Measurements from ENCODE around the gene COLEC12.

Gene COLEC12

GRCh38 chr18:320155-320554 lies 180.3 kb downstream of the COLEC12 start:
- H3K4me1 ChIP-seq (ENCODE audit: low read length), result no peaks in the 10 kb centered on the region

GRCh38 chr18:319720-320119 lies 180.8 kb downstream of the COLEC12 start:
- TF ChIP-seq EZH2phosphoT487 (IDR thresholded peaks at IDR 0.05; ENCODE audit: low read depth) (no peak), CTCF (IDR thresholded peaks at IDR 0.05; ENCODE audit: low read depth, low read length) (no peak)
- no peaks in the 10 kb centered on the region for H3K27me3 ChIP-seq (ENCODE audit: low read depth, low read length)

More at GRCh38 chr18:320155-320554, 180.3 kb downstream of the COLEC12 start:
- no peaks in the 10 kb centered on the region for H4K20me1 ChIP-seq (ENCODE audit: insufficient read depth, low read length)
- H3K36me3 ChIP-seq (replicated peaks; ENCODE audit: low read depth, low read length), result no peaks in the 10 kb centered on the region
- no peak overlapping the region for H3K27ac ChIP-seq (ENCODE audit: low read length)
- no peak overlapping the region for H2AFZ ChIP-seq (ENCODE audit: low read depth, low read length)
- no peak overlapping the region for H3K4me3 ChIP-seq (ENCODE audit: low read length)
- TF ChIP-seq EZH2phosphoT487 (IDR thresholded peaks at IDR 0.05; ENCODE audit: low read depth) (no peak), CTCF (IDR thresholded peaks at IDR 0.05; ENCODE audit: low read depth, low read length) (no peak)
- no peaks in the 10 kb centered on the region for H3K79me2 ChIP-seq (ENCODE audit: low read length)
- no peak overlapping the region for H3K4me2 ChIP-seq (ENCODE audit: low read length)
- H3K9ac ChIP-seq (ENCODE audit: low read length), result no peak overlapping the region
- no peaks in the 10 kb centered on the region for H3K9me3 ChIP-seq (ENCODE audit: insufficient read depth, low read length)
- no peaks in the 10 kb centered on the region for H3K27me3 ChIP-seq (ENCODE audit: low read depth, low read length)

GRCh38 chr18:318791-319291 lies 181.7 kb downstream of the COLEC12 start:
- no peaks in the 10 kb centered on the region for H3K4me1 ChIP-seq (ENCODE audit: low read length)
- no peaks in the 10 kb centered on the region for H3K9me3 ChIP-seq (ENCODE audit: insufficient read depth, low read length)
- no peak overlapping the region for H3K4me2 ChIP-seq (ENCODE audit: low read length)
- H4K20me1 ChIP-seq (ENCODE audit: insufficient read depth, low read length), result no peaks in the 10 kb centered on the region
- no peak overlapping the region for H3K9ac ChIP-seq (ENCODE audit: low read length)
- H3K27ac ChIP-seq (ENCODE audit: low read length), result no peak overlapping the region
- no peak overlapping the region for H2AFZ ChIP-seq (ENCODE audit: low read depth, low read length)
- no peak overlapping the region for H3K4me3 ChIP-seq (ENCODE audit: low read length)
- H3K27me3 ChIP-seq (ENCODE audit: low read depth, low read length), result no peaks in the 10 kb centered on the region
- H3K36me3 ChIP-seq (replicated peaks; ENCODE audit: low read depth, low read length), result no peaks in the 10 kb centered on the region
- no peaks in the 10 kb centered on the region for H3K79me2 ChIP-seq (ENCODE audit: low read length)
- TF ChIP-seq CTCF (IDR thresholded peaks at IDR 0.05; ENCODE audit: low read depth, low read length), result no peak
- no peak for TF ChIP-seq EZH2phosphoT487 (IDR thresholded peaks at IDR 0.05; ENCODE audit: low read depth)

More at GRCh38 chr18:319720-320119, 180.8 kb downstream of the COLEC12 start:
- Histone ChIP-seq H3K4me1 (ENCODE audit: low read length) (no peaks in the 10 kb centered on the region), H3K9ac (ENCODE audit: low read length) (no peak overlapping the region), H2AFZ (ENCODE audit: low read depth, low read length) (no peak overlapping the region), H3K4me3 (ENCODE audit: low read length) (no peak overlapping the region), H3K79me2 (ENCODE audit: low read length) (no peaks in the 10 kb centered on the region), H3K36me3 (replicated peaks; ENCODE audit: low read depth, low read length) (no peaks in the 10 kb centered on the region), H3K27ac (ENCODE audit: low read length) (no peak overlapping the region), H3K9me3 (ENCODE audit: insufficient read depth, low read length) (no peaks in the 10 kb centered on the region), H3K4me2 (ENCODE audit: low read length) (no peak overlapping the region), H4K20me1 (ENCODE audit: insufficient read depth, low read length) (no peaks in the 10 kb centered on the region)

- H3K79me2 ChIP-seq (ENCODE audit: low read length), result no peaks in the 10 kb centered on the region
- no peaks in the 10 kb centered on the region for H3K9me3 ChIP-seq (ENCODE audit: insufficient read depth, low read length)
- no peak overlapping the region for H3K27ac ChIP-seq (ENCODE audit: low read length)
- H3K4me3 ChIP-seq (ENCODE audit: low read length), result no peak overlapping the region
- H2AFZ ChIP-seq (ENCODE audit: low read depth, low read length), result no peak overlapping the region
- no peak overlapping the region for H3K9ac ChIP-seq (ENCODE audit: low read length)
- no peaks in the 10 kb centered on the region for H3K36me3 ChIP-seq (replicated peaks; ENCODE audit: low read depth, low read length)
- no peaks in the 10 kb centered on the region for H4K20me1 ChIP-seq (ENCODE audit: insufficient read depth, low read length)
- no peaks in the 10 kb centered on the region for H3K4me1 ChIP-seq (ENCODE audit: low read length)
- H3K27me3 ChIP-seq (ENCODE audit: low read depth, low read length), result no peaks in the 10 kb centered on the region
- TF ChIP-seq CTCF (IDR thresholded peaks at IDR 0.05; ENCODE audit: low read depth, low read length), result no peak
- TF ChIP-seq EZH2phosphoT487 (IDR thresholded peaks at IDR 0.05; ENCODE audit: low read depth), result no peak
- no peak overlapping the region for H3K4me2 ChIP-seq (ENCODE audit: low read length)
Measured at GRCh38 chr18:317618-318017, 182.9 kb downstream of the COLEC12 start.

Measured in OCI-LY3 (cell line).